GM21528 (cell line): Measurements from ENCODE around the gene PDE3B.
"Not testable (repeated sequence)": the region's sequence is repeated elsewhere in the genome, so short reads cannot be mapped to it uniquely, and the experiment has no call there.

Experiments used
- ATAC-seq: cut with Tn5 transposase; IDR thresholded peaks from one replicate; pipeline ENCODE4 v1.9.1; 2021; ENCODE audit warnings: mild to moderate bottlenecking, moderate library complexity; ENCODE audit not compliant: unreplicated experiment, low FRiP score

PDE3B gene

GRCh38 chr11:14638561-14638960, 5.0 kb upstream of the PDE3B start:
- ATAC-seq, result no peak

GRCh38 chr11:14641801-14642200, 1.8 kb upstream of the PDE3B start:
- no peak for ATAC-seq

- no peak for ATAC-seq
Measured at GRCh38 chr11:14642453-14642852, 1.2 kb upstream of the PDE3B start.

- no peak for ATAC-seq
Measured at GRCh38 chr11:14642873-14643696, 519 bp upstream of the PDE3B start.

- ATAC-seq, result peak; percentile 55
Measured at GRCh38 chr11:14644226-14645014, 816 bp downstream of the PDE3B start.

GRCh38 chr11:14645015-14645912, 1.7 kb downstream of the PDE3B start:
- ATAC-seq, result no peak

- ATAC-seq, result no peak
Measured at GRCh38 chr11:14645985-14646900, 2.6 kb downstream of the PDE3B start.

GRCh38 chr11:14650064-14650463, 6.5 kb downstream of the PDE3B start:
- no peak for ATAC-seq

- ATAC-seq, result no peak
Measured at GRCh38 chr11:14653090-14653489, 9.5 kb downstream of the PDE3B start.

GRCh38 chr11:14655435-14655834, 11.8 kb downstream of the PDE3B start:
- ATAC-seq, result no peak

- ATAC-seq, result no peak
Measured at GRCh38 chr11:14656536-14657457, 13.2 kb downstream of the PDE3B start.

- no peak for ATAC-seq
Measured at GRCh38 chr11:14657841-14658240, 14.2 kb downstream of the PDE3B start.

- not testable (repeated sequence) for ATAC-seq
Measured at GRCh38 chr11:14664926-14665325, 21.3 kb downstream of the PDE3B start.

GRCh38 chr11:14667329-14667728, 23.7 kb downstream of the PDE3B start:
- not testable (repeated sequence) for ATAC-seq

- no peak for ATAC-seq
Measured at GRCh38 chr11:14668731-14669301, 25.2 kb downstream of the PDE3B start.

- no peak for ATAC-seq
Measured at GRCh38 chr11:14669499-14669898, 25.9 kb downstream of the PDE3B start.

GRCh38 chr11:14669958-14670357, 26.4 kb downstream of the PDE3B start:
- ATAC-seq, result no peak

GRCh38 chr11:14672635-14673034, 29.0 kb downstream of the PDE3B start:
- no peak for ATAC-seq
